UCSD-AML1 (cell line): ENCODE measurements around the gene B4GALNT1.
"Not testable (repeated sequence)": the region's sequence is repeated elsewhere in the genome, so short reads cannot be mapped to it uniquely, and the experiment has no call there.

Experiments
- DNase-seq: peaks from one replicate; lab custom pipeline; 2025; ENCODE audit not compliant: unreplicated experiment; lab: John Stamatoyannopoulos, UW

Gene B4GALNT1

GRCh38 chr12:57588951-57589610, 43.9 kb downstream of the B4GALNT1 start:
- DNase-seq: not testable (repeated sequence)

GRCh38 chr12:57586832-57587429, 46.1 kb downstream of the B4GALNT1 start:
- no peak for DNase-seq

- DNase-seq: no peak
Measured at GRCh38 chr12:57586128-57586527, 46.9 kb downstream of the B4GALNT1 start.

GRCh38 chr12:57585156-57585555, 47.8 kb downstream of the B4GALNT1 start:
- no peak for DNase-seq

GRCh38 chr12:57584690-57585089, 48.3 kb downstream of the B4GALNT1 start:
- DNase-seq: no peak

GRCh38 chr12:57584050-57584449, 49.0 kb downstream of the B4GALNT1 start:
- DNase-seq: no peak

- peak; percentile 34 for DNase-seq
Measured at GRCh38 chr12:57583008-57583831, 49.8 kb downstream of the B4GALNT1 start.

- DNase-seq: no peak
Measured at GRCh38 chr12:57582440-57582839, 50.6 kb downstream of the B4GALNT1 start.

- DNase-seq: no peak
Measured at GRCh38 chr12:57581802-57582201, 51.2 kb downstream of the B4GALNT1 start.

GRCh38 chr12:57580466-57580795, 52.6 kb downstream of the B4GALNT1 start:
- DNase-seq: no peak

GRCh38 chr12:57579677-57580465, 53.1 kb downstream of the B4GALNT1 start:
- no peak for DNase-seq

- DNase-seq: no peak
Measured at GRCh38 chr12:57579011-57579410, 54.0 kb downstream of the B4GALNT1 start.

- DNase-seq: no peak
Measured at GRCh38 chr12:57577981-57578758, 54.8 kb downstream of the B4GALNT1 start.

GRCh38 chr12:57576613-57577160, 56.3 kb downstream of the B4GALNT1 start:
- DNase-seq: no peak
